Esophagus muscularis mucosa (tissue), 4 donors: ENCODE results near the gene LACTBL1. TPM values are rescaled to one million over a fixed set of nuclear protein-coding genes. Genes with fewer than 3 reads are reported as not detected.

Experiments
- DNase-seq: peaks from one replicate; pipeline ENCODE4 v3.0.0-alpha.2; 2017; ENCODE audit errors: extremely low spot score
- H3K27ac ChIP-seq, 4 donors: fragments of 200-600 bp; sonication (generic); replicated peaks in 1 of 4; 1 replicate in 3 of 4; 2 replicates in 1 of 4; pipeline ENCODE4 v1.5.1; 2016 to 2019; ENCODE audit warnings: mild to moderate bottlenecking in 1 of 4
- H3K27me3 ChIP-seq, 4 donors: fragments of 200-600 bp; sonication (generic); one replicate each; pipeline versions ENCODE4 v1.5.1 to v1.6.0; 2016 to 2019
- H3K36me3 ChIP-seq, 4 donors: fragments of 200-600 bp; sonication (generic); one replicate each; pipeline ENCODE4 v1.5.1; 2016 to 2019
- H3K4me1 ChIP-seq, 4 donors: fragments of 200-600 bp; sonication (generic); one replicate each; pipeline ENCODE4 v1.5.1; 2016 to 2019
- H3K4me3 ChIP-seq, 4 donors: fragments of 200-600 bp; sonication (generic); 1 replicate in 2 of 4; 2 replicates in 2 of 4; pipeline ENCODE4 v1.5.1; 2016 to 2019; ENCODE audit warnings: mild to moderate bottlenecking in 4 of 4, moderate library complexity in 1 of 4
- H3K9me3 ChIP-seq, 4 donors: fragments of 200-600 bp; sonication (generic); 1 replicate in 3 of 4; 2 replicates in 1 of 4; pipeline ENCODE4 v1.5.1; 2016 to 2019
- CTCF ChIP-seq, 3 experiments: fragments of 200-600 bp in 2 of 3; fragments of 450-650 bp in 1 of 3; sonication (generic) in 2 of 3; IDR thresholded peaks; one replicate each; pipeline ENCODE4 v1.5.1; 2017 to 2019; ENCODE audit warnings: antibody characterized with exemption in 3 of 3, mild to moderate bottlenecking in 2 of 3, moderate library complexity in 1 of 3
- EP300 ChIP-seq: sonication (generic); formaldehyde crosslinking; IDR thresholded peaks from one replicate; pipeline ENCODE4 v1.6.1; 2017; ENCODE audit warnings: antibody characterized with exemption
- POLR2A ChIP-seq: fragments of 450-650 bp; IDR thresholded peaks from one replicate; pipeline ENCODE4 v1.6.1; 2017; ENCODE audit warnings: antibody characterized with exemption, moderate library complexity, mild to moderate bottlenecking, low read depth
- POLR2AphosphoS5 ChIP-seq, 2 donors: sonication (generic); formaldehyde crosslinking; IDR thresholded peaks; one replicate each; pipeline ENCODE4 v1.6.1; 2017; ENCODE audit warnings: antibody characterized with exemption in 2 of 2
- WGBS: methylation state at CpG from one replicate; pipeline ENCODE4 v1.1.5; 2018; 5-methylcytosine and 5-hydroxymethylcytosine counted together
- intact Hi-C: fragments of 100-400 bp; cut with DNase I; formaldehyde crosslinking; loops from one replicate; pipeline ENCODE4 v1.15.1; 2023
- total RNA-seq, 4 donors: library from RNA; depleted of rRNA; stranded (reverse); fragments of >200 nt; gene quantifications; one replicate each; pipeline versions ENCODE4 v1.1.0 to v1.2.1, GENCODE V29; 2016

The LACTBL1 gene
- total RNA-seq, 4 donors from 2014 or later: not detected

- Histone ChIP-seq H3K4me1 (peaks cover 0 to 10% (median 9%) of the 10 kb centered on the region in 4 donors), H3K27me3 (peaks cover 0 to 67% (median 24%) of the 10 kb centered on the region in 4 donors), H3K36me3 (no peaks in the 10 kb centered on the region), H3K27ac (no peak overlapping the region), H3K9me3 (no peaks in the 10 kb centered on the region), H3K4me3 (peak overlapping the region in 1 of 4 donors; percentile 7)
- intact Hi-C loops: no loop called here
- DNase-seq: no peak
- TF ChIP-seq POLR2AphosphoS5 (IDR thresholded peaks at IDR 0.05): no peak
- TF ChIP-seq EP300: no peak
- TF ChIP-seq CTCF (IDR thresholded peaks at IDR 0.05): no peak
- no peak for TF ChIP-seq POLR2A
- WGBS: 81% methylated on average over 5 of the region's 38 CpGs
Measured at GRCh38 chr1:22953740-22954141, 18.9 kb downstream of the LACTBL1 start.

GRCh38 chr1:22953057-22953739 lies 19.5 kb downstream of the LACTBL1 start:
- H3K36me3 ChIP-seq: no peaks in the 10 kb centered on the region
- H3K27me3 ChIP-seq: peaks cover 0 to 61% (median 22%) of the 10 kb centered on the region in 4 donors
- intact Hi-C loops: no loop called here
- DNase-seq: no peak
- 10% methylated on average over 27 of the region's 92 CpGs for WGBS
- H3K4me3 ChIP-seq: peak overlapping the region in 1 of 4 donors; percentile 7
- TF ChIP-seq POLR2A (no peak), EP300 (no peak), CTCF (IDR thresholded peaks at IDR 0.05) (no peak), POLR2AphosphoS5 (IDR thresholded peaks at IDR 0.05) (no peak)
- H3K27ac ChIP-seq: no peak overlapping the region
- peaks cover 0 to 10% (median 9%) of the 10 kb centered on the region in 4 donors for H3K4me1 ChIP-seq
- no peaks in the 10 kb centered on the region for H3K9me3 ChIP-seq

- DNase-seq: no peak
- peaks cover 0 to 64% (median 21%) of the 10 kb centered on the region in 4 donors for H3K27me3 ChIP-seq
- TF ChIP-seq POLR2A (no peak), CTCF (IDR thresholded peaks at IDR 0.05) (no peak), POLR2AphosphoS5 (IDR thresholded peaks at IDR 0.05) (no peak), EP300 (no peak)
Measured at GRCh38 chr1:22952694-22953056, 20.0 kb downstream of the LACTBL1 start.

GRCh38 chr1:22951796-22952195 lies 20.9 kb downstream of the LACTBL1 start:
- Histone ChIP-seq H3K9me3 (no peaks in the 10 kb centered on the region), H3K4me1 (peaks cover 0 to 10% (median 9%) of the 10 kb centered on the region in 4 donors), H3K27me3 (peaks cover 0 to 68% (median 21%) of the 10 kb centered on the region in 4 donors), H3K36me3 (no peaks in the 10 kb centered on the region), H3K4me3 (no peak overlapping the region), H3K27ac (no peak overlapping the region)
- 76% methylated on average over 3 of the region's 3 CpGs for WGBS
- no peak for DNase-seq
- intact Hi-C loops: no loop called here
- no peak for TF ChIP-seq CTCF (IDR thresholded peaks at IDR 0.05)
- no peak for TF ChIP-seq POLR2A
- no peak for TF ChIP-seq POLR2AphosphoS5 (IDR thresholded peaks at IDR 0.05)
- no peak for TF ChIP-seq EP300

More at GRCh38 chr1:22952694-22953056, 20.0 kb downstream of the LACTBL1 start:
- H3K36me3 ChIP-seq: no peaks in the 10 kb centered on the region
- H3K4me1 ChIP-seq: peaks cover 0 to 10% (median 9%) of the 10 kb centered on the region in 4 donors
- 86% methylated on average over 4 of the region's 5 CpGs for WGBS
- H3K4me3 ChIP-seq: no peak overlapping the region
- H3K9me3 ChIP-seq: no peaks in the 10 kb centered on the region
- intact Hi-C loops: no loop called here
- no peak overlapping the region for H3K27ac ChIP-seq
